HG02970 (cell line): ENCODE data around the gene CST3.
"Not testable (repeated sequence)": the region's sequence is repeated elsewhere in the genome, so short reads cannot be mapped to it uniquely, and the experiment has no call there.

Source experiments
- ATAC-seq: cut with Tn5 transposase; IDR thresholded peaks from one replicate; pipeline ENCODE4 v1.9.1; 2021; ENCODE audit warnings: mild to moderate bottlenecking, moderate library complexity, moderate number of reproducible peaks; ENCODE audit not compliant: unreplicated experiment, low FRiP score

The CST3 gene

DNA sequence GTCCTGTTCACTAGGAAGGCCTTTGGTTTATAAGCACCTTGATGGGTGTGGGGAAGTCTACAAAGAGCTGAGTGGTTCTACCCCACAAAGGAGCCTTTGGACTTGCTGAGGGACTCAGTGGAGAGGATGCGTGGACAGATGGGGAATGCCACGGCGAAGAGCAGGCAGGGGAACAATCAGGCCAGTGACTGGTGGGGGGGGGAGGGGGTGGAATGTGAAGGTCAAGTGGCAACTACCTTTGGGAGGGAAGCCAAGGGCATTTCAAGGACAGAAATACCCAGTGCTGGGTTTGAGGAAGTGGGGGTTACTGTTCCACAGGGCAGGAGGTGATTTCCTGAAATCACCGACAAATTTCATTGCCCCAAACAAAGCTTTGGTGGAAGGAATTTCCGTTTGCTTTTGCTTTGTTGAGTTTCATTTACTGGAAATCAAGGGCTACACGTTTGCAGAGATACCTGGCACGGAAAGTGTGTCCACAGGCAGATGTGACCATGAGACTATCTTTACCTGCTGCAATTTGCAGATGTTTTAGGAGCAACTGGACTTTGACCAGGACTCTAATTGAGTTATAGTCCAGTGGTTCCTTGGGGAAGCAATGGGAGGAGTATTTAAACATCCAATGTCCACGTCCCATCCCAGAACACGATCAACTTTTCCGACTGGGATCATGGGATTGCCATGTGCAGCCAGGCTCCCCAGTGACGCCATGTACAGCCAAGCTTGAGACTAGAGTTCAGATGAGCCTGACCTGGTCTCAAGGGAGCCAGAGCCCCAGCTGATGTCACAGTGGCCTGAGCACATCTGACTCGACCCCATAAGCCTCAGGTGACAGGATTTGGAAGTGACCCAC, 8.0 kb downstream of the CST3 start:
- ATAC-seq: no peak

DNA sequence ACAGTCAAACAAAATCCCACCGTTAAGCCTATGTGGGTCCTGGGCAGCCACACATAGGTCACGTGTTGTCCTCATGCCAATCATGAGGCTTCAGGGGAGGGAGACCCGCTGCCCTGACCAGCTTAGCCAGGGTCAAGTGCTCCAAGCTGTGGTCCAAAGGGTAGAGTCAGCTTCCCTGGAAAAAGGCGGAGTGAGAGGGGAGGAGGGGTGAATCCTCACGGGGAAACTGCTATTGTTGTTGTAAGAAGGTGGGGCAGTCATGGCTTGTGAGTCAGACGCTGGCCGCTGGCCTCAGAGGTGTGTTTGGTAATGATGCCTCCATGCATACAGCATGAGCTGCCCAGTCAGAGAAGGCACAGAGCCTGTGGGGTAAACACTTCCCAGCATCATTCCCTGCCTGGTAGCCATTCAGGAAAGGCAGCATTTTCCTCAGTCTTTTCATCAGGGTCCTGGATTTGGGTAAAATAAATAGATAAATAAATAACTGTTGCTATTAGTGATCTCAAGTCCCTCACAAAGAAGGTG, 8.7 kb downstream of the CST3 start:
- no peak for ATAC-seq

DNA sequence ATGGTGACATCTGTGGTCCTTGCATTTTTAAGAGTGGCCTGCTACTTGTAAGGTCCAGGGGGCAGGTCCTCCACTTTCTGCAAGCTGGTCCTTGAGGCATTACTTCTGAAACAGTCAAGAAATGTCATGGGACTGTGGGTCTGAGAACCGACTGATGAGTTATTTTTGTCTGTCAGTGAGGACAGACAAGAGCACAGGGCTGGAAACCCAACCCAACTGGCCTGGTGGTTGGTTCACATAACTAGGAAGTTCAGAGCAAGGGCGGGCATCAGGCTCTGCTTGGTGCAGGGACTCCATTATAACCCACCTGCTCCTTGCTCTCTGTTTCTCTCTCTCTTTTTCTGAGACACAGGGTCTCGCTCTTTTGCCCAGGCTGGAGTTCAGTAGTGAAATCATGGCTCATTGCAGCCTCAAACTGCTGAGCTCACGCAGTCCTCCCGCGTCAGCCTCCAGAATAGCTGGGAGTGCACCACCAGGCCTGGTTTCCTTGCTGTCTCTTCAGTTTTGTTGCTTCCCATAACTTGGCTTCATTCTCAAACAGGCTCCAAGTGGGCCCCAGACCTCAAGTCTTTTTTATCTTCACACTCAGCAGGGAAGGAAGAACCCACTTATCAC, 9.2 kb downstream of the CST3 start:
- ATAC-seq: no peak

DNA sequence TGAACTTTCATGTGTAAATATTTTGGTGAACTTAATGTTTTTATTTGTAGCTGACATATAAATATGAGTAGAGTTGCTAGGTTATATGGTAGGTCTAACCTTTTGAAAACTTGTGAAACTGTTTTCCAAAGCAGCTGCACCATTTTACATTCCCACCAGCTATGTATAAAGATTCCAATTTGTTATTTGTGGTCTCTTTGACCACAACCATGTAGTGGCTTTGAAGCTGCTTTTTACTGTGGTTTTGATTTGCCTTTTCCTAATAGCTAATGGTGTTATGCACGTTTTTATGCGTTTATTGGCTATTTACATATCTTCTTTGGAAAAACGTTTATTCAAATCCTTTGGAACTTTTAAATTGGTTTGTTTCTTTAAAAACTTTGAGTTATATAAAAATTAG, 10.3 kb downstream of the CST3 start:
- no peak for ATAC-seq

DNA sequence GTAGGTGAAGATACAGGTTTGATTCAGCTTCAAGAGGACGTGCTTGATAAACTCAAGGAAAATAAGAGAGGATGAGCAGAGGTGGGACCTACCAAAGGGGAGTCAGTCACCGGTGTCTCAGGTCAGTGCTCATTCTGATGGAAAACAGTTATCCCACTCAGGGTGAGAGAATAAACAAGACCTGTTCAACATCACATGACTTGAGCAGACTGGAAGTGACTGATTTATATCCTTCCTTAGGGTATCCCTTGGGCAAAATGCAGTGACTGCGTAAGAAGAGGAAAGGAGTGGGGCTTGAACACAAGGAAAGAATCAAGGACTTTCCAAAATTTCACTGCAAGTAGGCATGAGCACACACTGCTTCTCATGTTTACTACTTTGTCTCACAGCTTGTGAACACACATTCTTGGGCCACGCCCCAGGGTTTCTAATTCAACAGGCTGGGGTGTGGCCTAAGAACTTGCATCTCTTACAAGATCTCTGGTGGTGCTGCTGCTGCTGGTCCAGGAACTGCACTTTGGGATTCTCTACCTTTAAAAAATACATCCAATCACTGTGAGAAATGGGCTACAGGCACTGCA, 11.6 kb downstream of the CST3 start:
- no peak for ATAC-seq

DNA sequence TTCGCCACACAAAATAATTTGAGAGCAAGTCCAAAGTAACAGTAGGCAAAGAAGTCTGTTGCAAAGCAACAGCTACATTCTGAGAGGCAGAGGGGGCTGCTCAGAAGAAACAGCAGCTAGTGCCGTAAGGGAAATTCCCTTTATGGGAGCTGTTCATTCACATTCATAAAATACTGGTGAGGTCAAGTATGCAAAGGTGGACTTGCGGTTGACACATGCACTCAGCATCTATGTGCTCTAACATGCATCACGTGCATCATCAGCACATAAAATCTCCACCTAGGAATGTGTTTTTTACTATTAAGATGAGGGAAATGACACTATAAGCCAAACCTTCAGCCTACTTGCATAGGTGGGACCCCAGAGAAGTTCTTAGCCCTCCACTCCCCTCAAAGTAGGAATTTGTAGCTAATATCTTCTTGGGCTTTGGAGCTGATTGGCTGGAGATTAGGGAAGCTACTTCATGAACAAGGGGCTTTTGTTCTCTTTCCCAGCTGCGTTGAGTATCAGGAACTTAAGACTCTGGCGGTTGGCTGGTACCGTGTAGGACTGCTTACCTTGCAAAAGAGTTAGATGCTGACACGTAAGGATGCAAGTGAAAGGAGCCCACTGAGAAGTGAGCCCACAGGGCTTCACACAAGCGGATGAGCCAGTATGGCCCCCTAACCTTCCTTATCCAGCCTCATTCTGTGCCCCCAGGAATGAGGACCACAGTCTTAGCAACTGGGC, 12.4 kb downstream of the CST3 start:
- no peak for ATAC-seq

DNA sequence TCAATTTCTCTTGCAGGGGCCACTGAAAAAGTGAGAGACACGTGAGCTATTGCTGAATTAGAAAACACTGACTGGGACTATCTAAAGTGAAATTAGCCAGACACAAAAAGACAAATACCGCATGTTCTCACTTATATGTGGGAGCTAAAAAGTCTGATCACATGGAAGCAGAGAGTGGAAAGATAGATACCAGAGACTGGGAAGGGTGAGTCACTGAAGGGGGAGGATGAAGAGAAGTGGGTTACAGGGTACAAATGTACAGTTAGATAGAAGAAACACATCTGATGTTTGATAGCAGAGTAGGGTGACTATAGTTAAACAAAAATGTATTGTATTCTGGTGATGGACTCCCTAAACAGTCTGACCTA, 13.4 kb downstream of the CST3 start:
- ATAC-seq: no peak

DNA sequence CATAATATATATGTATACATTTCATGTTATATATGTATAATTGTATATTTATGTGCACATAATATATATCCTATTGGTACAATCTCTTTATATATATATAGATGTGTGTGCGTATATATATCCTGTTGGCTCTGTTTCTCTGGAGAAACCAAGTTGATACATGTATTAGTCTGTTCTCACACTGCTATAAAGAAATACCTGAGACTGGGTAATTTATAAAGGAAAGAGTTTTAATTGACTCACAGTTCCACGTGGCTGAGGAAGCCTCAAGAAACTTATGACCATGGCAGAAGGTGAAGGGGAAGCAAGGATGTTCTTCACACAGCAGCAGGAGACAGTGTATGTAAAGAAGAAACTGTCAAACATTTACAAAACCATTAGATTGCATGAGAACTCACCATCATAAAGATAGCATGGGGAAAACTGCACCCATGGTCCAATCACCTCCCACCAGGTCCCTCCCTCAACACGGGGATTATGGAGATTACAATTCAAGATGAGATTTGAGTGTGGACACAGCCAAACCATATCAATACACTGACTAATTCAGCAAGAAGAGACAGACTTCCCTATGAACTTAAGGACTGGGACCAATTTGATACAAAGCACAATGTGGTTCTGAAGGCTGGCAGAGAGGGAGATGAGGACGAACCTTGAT, 14.0 kb downstream of the CST3 start:
- ATAC-seq: no peak

DNA sequence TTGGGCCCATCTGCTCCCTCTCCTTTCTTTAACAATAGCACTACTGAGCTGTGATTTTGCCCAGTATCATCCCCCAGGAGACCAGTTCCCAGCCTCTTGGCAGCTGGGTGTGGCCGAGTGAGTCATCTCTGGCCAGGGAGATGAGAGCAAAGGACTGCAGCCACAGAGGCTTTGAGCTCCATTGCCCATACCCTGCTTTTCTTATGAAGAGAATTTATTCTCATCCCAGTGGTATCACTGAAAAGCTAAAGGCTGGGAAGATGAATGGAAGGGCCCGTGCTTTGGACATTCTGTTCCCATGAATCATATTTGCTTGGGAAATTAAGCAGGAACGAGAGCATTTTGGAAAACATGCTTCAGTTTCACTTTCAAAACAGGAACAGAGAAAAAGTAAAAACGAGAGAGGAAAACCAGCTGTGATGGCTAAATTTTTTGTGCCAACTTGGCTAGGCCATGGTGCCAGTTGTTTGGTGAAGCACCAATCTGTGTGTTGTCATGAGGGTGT, 14.9 kb downstream of the CST3 start:
- no peak for ATAC-seq

DNA sequence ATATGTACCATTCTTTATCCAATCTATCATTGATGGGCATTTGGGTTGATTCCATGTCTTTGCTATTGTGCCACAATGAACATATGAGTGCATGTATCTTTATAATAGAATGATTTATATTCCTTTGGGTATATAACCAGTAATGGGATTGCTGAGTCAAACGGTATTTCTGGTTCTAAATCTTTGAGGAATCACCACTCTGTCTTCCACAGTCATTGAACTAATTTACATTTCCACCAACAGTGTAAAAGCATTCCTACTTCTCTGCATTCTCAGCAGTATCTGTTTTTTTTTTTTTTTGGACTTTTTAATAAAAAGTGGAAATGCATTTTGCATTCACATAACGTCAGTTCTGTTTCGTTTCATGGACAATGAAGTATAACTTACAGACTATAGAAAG, 15.4 kb downstream of the CST3 start:
- ATAC-seq: not testable (repeated sequence)

DNA sequence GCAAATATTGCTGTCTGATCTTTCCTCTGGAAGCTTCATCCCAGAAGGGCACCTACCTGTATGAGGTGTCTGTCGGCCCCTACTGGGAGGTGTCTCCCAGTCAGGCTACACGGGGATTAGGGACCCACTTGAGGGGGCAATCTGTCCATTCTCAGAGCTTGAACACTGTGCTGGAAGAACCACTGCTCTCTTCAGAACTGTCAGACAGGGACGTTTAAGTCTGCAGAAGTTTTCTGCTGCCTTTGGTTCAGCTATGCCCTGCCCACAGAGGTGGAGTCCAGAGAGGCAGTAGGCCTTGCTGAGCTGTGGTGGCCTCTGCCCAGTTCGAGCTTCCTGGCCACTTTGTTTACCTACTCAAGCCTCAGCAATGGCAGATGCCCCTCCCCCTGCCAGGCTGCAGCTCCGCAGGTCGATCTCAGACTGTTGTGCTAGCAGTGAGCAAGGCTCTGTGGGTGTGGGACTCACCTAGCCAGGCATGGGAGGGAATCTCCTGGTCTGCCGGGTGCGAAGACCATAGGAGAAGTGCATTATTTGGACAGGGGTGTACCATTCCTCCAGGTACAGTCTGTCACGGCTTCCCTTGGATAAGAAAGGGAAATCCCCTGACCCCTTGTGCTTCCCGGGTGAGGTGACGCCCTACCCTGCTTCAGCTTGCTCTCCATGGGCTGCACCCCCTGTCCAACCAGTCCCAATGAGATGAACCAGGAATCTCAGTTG, 16.9 kb downstream of the CST3 start:
- not testable (repeated sequence) for ATAC-seq

DNA sequence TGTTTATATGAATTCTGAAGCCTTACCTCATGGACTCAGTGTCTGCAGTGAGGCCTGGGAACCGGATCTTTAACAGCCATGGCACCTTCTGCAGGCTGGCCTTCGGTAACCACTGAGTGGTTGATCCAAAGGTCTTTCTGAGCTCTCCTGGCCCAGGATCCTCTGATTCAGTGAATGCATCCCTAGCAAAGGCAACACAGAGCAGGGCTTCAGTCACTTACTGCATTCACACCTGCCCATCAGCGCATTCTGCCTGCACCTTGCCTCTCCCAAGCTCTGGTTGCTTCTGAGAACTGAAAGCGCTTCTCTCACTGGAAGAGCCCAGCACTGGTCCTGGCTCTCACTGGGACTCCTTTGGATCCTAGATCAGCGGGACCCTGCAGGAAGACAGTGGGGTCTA, 23.6 kb downstream of the CST3 start:
- ATAC-seq: no peak

DNA sequence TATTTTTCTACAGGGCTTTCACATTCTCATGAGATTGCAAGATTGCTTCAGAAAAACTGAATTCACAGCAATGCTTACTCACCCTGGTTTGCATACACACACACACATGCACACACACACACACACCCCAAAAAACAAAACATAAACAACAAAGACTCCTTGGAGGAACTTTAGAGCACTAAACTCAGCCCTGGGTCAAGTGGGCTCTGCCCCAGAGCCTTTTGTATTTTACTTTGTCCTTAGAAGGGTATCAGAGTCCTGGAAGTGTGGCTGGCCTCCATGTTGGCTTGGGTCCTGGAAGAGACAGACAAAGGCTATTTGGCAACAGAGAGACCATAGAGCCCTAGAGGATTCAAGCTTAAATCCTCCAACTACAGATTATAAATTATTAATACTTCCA, 24.1 kb downstream of the CST3 start:
- no peak for ATAC-seq

DNA sequence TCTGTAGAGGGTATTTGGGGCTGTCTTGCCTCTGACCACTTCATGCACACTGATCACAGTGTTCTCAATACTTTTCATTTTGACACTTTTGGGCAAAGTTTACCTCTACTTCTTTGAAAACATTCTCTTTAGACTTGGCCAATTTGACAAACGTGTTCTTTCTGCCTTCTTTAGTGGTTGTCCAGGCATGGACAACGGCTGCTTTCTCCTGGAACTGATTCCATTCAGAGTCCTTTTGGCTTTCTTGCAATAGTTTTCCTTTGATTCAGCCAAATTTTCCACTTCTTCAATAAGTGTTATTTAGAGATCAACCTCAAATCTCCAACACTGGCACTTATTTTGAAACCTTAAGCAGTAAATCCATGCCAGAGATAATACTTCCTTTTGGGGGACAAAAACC, 25.4 kb downstream of the CST3 start:
- ATAC-seq: no peak

DNA sequence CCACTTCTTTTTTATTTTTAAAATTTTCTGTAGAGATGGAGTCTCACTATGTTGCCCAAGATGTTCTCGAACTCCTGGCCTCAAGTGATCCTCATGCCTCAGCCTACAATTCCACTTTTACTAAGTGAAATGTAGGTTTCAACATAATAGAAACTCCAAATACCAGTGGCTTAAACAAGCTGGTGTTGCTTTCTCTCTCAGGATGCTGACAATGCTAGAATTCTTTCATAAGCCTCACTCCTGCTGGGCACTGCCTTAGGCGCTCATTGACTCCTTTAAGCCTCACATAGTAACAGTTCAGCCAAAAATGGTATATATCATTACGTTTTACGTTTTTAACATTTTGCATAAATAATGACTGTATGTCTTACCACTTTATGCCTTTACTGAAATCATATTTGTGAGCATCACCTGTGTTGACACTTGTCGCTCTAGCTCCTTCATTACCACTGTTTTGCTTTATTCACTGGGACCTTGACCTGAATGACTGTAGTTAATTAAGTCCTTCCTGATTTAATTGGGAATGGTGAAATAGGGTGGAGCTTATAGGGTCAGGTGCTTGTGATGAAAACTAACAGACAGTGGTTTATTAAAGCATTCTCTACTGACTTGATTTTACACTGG, 28.2 kb downstream of the CST3 start:
- ATAC-seq: no peak

DNA sequence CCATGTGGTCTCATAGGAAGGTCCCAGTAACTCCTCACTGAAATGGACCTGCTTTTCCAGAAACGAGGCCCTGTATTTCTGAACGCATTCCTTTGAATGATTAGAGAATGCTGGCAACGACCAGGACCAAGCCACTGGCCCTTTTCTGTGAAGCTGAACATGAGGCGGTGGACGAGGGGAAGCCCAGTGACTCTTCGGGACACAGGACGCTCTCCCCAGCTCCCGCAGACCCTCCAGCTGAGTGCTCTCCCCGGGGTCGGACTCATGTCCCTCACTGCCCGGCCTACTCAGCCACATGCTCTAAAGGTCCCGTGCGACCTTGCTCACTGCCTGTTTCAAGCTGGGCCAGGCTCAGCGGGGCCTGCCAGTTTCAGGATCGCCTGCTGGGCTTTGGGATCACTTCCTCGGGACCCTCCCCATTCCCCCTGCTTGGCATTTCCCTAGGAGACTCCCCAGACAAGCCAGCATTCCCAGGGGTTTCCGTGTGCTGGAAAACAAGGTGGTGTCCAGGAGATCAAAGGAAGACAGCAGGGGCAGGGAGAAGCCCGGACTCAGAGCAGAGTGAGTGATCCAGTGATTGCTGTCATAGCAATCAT, 29.4 kb downstream of the CST3 start:
- ATAC-seq: no peak

DNA sequence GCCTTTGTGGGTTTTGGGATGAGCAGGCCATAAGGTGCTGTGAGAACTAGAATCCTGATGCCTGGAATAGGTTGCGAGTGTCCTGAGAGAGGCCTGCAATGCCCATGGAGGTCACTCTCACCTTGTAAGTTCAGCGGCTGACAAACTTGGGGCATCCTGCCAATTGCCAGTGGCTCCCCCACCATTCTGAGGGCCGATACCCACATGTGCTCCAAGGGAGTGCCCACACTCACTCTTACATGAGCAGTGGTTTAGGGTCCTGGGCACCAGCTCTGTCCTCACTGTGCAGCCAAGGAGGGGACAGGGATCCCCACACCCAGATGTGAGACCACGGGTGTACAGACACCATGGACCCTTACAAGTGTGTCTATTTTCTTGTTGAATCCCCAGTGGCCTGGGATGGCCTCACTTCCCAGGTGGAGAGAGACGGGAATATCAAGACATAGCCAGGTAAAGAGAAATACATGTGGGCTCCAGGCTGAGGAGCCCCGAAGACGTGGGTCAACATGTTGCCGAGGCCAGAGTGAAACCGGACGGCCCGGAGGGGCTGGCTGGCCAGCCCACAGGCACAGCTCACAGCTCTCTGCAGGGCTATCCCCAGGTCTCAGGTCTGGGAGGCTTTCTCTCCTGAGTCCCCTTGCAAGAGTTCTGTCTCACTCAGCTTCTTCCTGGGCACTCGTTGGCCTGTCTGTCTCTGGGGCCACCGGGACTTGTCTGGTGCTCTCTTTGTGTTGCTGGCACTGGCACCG, 30.1 kb downstream of the CST3 start:
- ATAC-seq: no peak

DNA sequence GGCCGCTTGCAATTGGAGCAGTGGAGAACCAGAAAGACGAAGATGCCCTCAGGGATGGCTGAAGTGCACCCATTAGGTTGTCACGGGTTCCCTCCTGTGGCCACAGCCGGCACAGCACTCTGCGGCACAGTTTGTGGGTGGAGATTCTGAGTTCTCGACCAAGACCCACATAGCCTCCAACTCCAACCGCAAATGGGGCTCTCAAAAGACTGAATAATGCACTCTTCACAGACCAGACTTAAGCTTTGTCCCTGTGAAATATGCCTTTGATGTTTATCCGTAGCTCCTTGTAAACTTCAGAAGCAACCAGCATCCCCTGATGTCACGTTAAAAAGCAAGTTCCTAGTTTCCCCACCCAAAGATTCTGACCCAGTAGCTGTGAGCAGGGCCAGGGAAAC, 31.1 kb downstream of the CST3 start:
- ATAC-seq: peak; percentile 74
